OCI-LY7 (cell line): ENCODE data around the gene TPST2. TPM values are rescaled to one million over a fixed set of nuclear protein-coding genes. Genes with fewer than 3 reads are reported as not detected.

Source experiments
- BruUV-seq: library from RNA; stranded (reverse); fragments of 400-500 nt; replicated peaks from 2 replicates; lab custom pipeline; 2021; lab: Mats Ljungman, UMichigan
- CTCF ChIA-PET: fragments of 300-600 bp; sonication (Branson Sonifier 250); formaldehyde crosslinking; loops from one replicate; lab custom pipeline; 2022; ENCODE audit warnings: antibody characterized with exemption; ENCODE audit not compliant: unreplicated experiment; lab: Charles Lee
- POLR2A ChIA-PET: fragments of 300-600 bp; sonication (Branson Sonifier 250); formaldehyde crosslinking; loops from one replicate; lab custom pipeline; 2022; ENCODE audit warnings: antibody characterized with exemption; lab: Charles Lee
- DNase-seq: peaks from one replicate; pipeline ENCODE4 v3.0.0-alpha.2; 2015; ENCODE audit warnings: low spot score
- H2AFZ ChIP-seq: fragments of 200-600 bp; sonication (generic), shearing (Covaris generic); 2 replicates; pipeline ENCODE4 v1.6.1; 2014; ENCODE audit warnings: mild to moderate bottlenecking, antibody characterized with exemption, low read length, moderate library complexity
- H3K27ac ChIP-seq: fragments of 200-600 bp; sonication (generic); 2 replicates; pipeline ENCODE4 v1.5.1; 2014; ENCODE audit warnings: mixed run types, low read depth, mild to moderate bottlenecking, moderate library complexity, low read length, inconsistent platforms; ENCODE audit not compliant: poor library complexity, severe bottlenecking
- H3K36me3 ChIP-seq: fragments of 200-600 bp; sonication (generic); 2 replicates; pipeline ENCODE4 v1.6.1; 2014; ENCODE audit warnings: mild to moderate bottlenecking, antibody characterized with exemption, low read length, moderate library complexity, mixed read lengths; ENCODE audit not compliant: insufficient read depth
- H3K4me1 ChIP-seq: fragments of 200-600 bp; sonication (generic); 2 replicates; pipeline ENCODE4 v1.5.1; 2014; ENCODE audit warnings: mild to moderate bottlenecking, low read length; ENCODE audit not compliant: insufficient read depth, poor library complexity, severe bottlenecking
- H3K4me2 ChIP-seq: fragments of 200-600 bp; sonication (generic); 2 replicates; pipeline ENCODE4 v1.6.1; 2014; ENCODE audit warnings: mild to moderate bottlenecking, low read length
- H3K4me3 ChIP-seq: fragments of 200-600 bp; sonication (generic); 2 replicates; pipeline ENCODE4 v1.5.1; 2014; ENCODE audit warnings: mild to moderate bottlenecking, low read depth, low read length; ENCODE audit not compliant: poor library complexity, severe bottlenecking
- H3K79me2 ChIP-seq: fragments of 200-600 bp; sonication (generic); 2 replicates; pipeline ENCODE4 v1.6.1; 2016; ENCODE audit warnings: low read depth, mild to moderate bottlenecking, low read length, moderate library complexity, mixed read lengths; ENCODE audit not compliant: insufficient read depth
- H3K9me2 ChIP-seq: fragments of 200-600 bp; sonication (generic); 2 replicates; pipeline ENCODE4 v1.6.1; 2016; ENCODE audit warnings: mild to moderate bottlenecking, low read length, mixed read lengths; ENCODE audit not compliant: insufficient read depth
- H3K9me3 ChIP-seq: fragments of 200-600 bp; sonication (generic); 2 replicates; pipeline ENCODE4 v1.6.1; 2014; ENCODE audit warnings: mild to moderate bottlenecking, mixed run types, low read length, mixed read lengths
- H4K20me1 ChIP-seq: fragments of 200-600 bp; sonication (generic); 2 replicates; pipeline ENCODE4 v1.6.1; 2014; ENCODE audit warnings: mild to moderate bottlenecking, antibody characterized with exemption, low read length, moderate library complexity, mixed read lengths; ENCODE audit not compliant: insufficient read depth
- EZH2phosphoT487 ChIP-seq: fragments of 200-600 bp; sonication (generic); IDR thresholded peaks from 2 replicates; pipeline ENCODE4 v1.6.1; 2018; ENCODE audit warnings: low read depth, borderline replicate concordance, mild to moderate bottlenecking, mixed run types, antibody characterized with exemption, low read length, moderate library complexity, mixed read lengths
- intact Hi-C: fragments of 100-400 bp; cut with micrococcal nuclease; formaldehyde crosslinking; loops from one replicate; pipeline ENCODE4 v1.10.0; 2022; ENCODE audit not compliant: unreplicated experiment
- total RNA-seq, 2 experiments: library from RNA; depleted of rRNA in 1 of 2; stranded (reverse); fragments of >200 nt in 1 of 2; shearing (Covaris generic) in 1 of 2; gene quantifications; 2 replicates each; pipeline ENCODE4 v1.2.3, GENCODE V29; 2014 to 2022
- TF ChIP-seq, protein P1 (sequence below): fragments of 200-600 bp; sonication (generic); conservative IDR thresholded peaks from 2 replicates; pipeline ENCODE4 v1.5.1; 2014; ENCODE audit warnings: mild to moderate bottlenecking, antibody characterized with exemption, low read length, moderate library complexity, mixed read lengths

Gene TPST2
- total RNA-seq, 2 experiments from 2014 or later, result 12.5 to 19.1 TPM

DNA sequence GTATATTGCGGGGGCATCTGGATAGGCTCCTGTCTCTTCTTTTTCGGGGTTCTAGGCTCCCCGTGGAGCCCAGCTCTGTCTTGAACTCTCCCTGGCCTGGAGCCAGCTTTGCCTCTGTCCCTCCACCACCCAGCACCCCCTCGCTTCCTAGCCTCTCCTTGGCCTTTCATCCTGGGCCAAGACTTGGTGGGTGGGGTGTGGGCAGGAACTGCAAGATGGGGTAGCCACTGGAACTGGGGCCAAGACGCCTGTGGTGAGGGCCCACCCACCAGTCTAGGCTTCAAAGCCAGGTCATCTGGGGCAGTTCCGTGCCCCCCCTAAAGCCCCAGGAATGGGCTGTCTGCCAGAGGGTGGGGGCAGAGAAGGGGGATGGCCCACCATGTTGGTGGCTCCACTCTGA is 29.6 kb upstream of the TPST2 start:
- no TSS peak for BruUV-seq
- DNase-seq, result no peak
- Histone ChIP-seq H2AFZ (no peak overlapping the region), H4K20me1 (no peaks in the 10 kb centered on the region), H3K27ac (no peak overlapping the region), H3K4me2 (no peak overlapping the region), H3K4me3 (no peak overlapping the region), H3K9me2 (no peaks in the 10 kb centered on the region), H3K79me2 (no peaks in the 10 kb centered on the region), H3K4me1 (peaks cover 38% of the 10 kb centered on the region), H3K36me3 (no peaks in the 10 kb centered on the region), H3K9me3 (no peaks in the 10 kb centered on the region)
- intact Hi-C loops, result no loop called here
- ChIA-PET CTCF (no interaction called here), POLR2A (no interaction called here)
- TF ChIP-seq EZH2phosphoT487, result no peak

DNA sequence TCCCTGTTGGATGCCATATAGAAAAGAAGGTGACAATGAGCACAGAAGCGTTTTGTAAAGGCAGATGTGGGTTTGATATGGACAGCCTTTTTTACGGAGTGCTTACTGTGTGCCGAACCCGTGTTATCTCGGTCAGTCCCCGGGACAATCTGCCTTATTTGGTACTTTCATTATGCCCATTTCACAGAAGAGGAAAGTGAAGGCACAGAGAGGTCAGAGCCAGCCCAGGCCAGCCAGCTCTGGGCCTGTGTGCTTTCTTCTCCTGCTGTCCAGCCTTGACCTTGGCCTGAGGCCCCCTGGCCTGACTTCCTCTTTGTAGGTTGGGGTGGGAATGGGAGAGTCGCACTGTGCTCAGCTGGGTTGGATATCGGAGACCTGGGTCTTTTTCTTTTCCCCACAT is 28.5 kb upstream of the TPST2 start:
- 0 out of 2 replicates have a peak overlapping the region, but pooled peaks have one; percentile 55 for H3K4me2 ChIP-seq
- no peak for DNase-seq

DNA sequence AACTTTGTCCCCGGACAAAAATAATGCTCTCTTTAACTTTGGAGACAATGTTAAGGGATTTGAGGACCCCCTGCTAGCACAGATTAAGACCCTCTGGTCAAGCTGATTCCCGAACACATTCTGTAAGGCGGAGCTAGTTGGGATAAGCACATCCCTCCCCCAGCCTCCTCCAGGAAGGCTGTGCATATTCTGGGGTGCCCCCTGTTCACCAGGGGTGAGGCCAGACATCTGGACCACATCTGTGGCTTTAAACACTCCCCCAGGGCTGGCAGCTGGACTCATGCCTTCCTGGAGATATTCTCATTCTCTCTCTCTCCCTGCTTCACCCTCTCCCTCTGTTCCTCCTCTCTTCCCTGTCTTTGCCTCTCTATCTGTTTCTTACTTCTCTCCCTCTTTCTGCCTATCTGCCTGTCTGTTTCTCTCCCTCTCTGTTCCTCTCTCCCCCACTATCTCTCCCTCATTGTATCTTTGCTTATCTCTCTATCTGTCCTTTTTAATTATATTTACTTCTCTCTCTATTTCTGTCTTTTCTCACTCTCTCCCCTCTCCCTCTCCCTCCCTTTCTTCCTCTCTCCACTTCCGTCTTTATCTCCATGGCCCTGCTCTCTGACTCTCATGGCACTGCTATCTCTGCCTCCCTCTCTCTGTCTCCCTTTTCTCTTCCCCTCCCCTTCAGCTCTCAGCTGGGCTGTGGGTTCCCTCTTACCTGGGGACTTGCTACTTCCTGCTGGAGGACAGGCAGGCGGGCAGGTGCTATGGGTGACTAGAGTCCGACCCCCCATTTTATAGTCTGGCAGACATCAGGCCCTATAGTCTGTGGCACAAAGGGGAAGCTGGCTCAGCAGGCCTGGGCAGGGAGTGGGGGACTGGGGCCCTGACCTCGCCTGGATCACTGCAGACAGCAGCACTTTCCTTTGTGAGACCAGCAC is 27.6 kb upstream of the TPST2 start, which contains the start of gene CRYBB1:
Gene CRYBB1 (minus strand): TSS at position 757 of the 929 bp plus-strand sequence. CDS start 1,708 bp downstream, outside the sequence.
- no TSS peak for BruUV-seq
- H2AFZ ChIP-seq, result peak within 1 kb of the TSS; percentile 21; the same call in 1 of the 2 replicates
- intact Hi-C loops, result no loop called here
- no peak within 1 kb of the TSS for H3K4me3 ChIP-seq
- no peaks in the 10 kb centered on the region for H3K79me2 ChIP-seq
- H3K4me1 ChIP-seq, result peaks cover 42% of the 10 kb centered on the region
- H3K9me3 ChIP-seq, result no peaks in the 10 kb centered on the region
- H3K27ac ChIP-seq, result peak within 1 kb of the TSS; percentile 10
- H3K4me2 ChIP-seq, result peak within 1 kb of the TSS; percentile 55
- ChIA-PET POLR2A (interaction anchor here (1.0 to 1.2 kb wide), 3 partner anchors 10 to 53 kb away, joined by 3 to 4 read pairs (median 4); no protein-coding TSS in a partner anchor), CTCF (no interaction called here)
- no peaks in the 10 kb centered on the region for H4K20me1 ChIP-seq
- no peaks in the 10 kb centered on the region for H3K36me3 ChIP-seq
- TF ChIP-seq EZH2phosphoT487, result no peak
- TF ChIP-seq, protein P1, sequence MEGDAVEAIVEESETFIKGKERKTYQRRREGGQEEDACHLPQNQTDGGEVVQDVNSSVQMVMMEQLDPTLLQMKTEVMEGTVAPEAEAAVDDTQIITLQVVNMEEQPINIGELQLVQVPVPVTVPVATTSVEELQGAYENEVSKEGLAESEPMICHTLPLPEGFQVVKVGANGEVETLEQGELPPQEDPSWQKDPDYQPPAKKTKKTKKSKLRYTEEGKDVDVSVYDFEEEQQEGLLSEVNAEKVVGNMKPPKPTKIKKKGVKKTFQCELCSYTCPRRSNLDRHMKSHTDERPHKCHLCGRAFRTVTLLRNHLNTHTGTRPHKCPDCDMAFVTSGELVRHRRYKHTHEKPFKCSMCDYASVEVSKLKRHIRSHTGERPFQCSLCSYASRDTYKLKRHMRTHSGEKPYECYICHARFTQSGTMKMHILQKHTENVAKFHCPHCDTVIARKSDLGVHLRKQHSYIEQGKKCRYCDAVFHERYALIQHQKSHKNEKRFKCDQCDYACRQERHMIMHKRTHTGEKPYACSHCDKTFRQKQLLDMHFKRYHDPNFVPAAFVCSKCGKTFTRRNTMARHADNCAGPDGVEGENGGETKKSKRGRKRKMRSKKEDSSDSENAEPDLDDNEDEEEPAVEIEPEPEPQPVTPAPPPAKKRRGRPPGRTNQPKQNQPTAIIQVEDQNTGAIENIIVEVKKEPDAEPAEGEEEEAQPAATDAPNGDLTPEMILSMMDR, result no peak
- H3K9me2 ChIP-seq, result no peaks in the 10 kb centered on the region
- DNase-seq, result peak; percentile 56

More for the DNA sequence above, 28.5 kb upstream of the TPST2 start:
- no peaks in the 10 kb centered on the region for H3K36me3 ChIP-seq
- H3K9me2 ChIP-seq, result no peaks in the 10 kb centered on the region
- no peak overlapping the region for H3K27ac ChIP-seq
- TF ChIP-seq EZH2phosphoT487, result no peak
- TF ChIP-seq, protein P1, result no peak
- H3K4me1 ChIP-seq, result peaks cover 42% of the 10 kb centered on the region
- intact Hi-C loops, result no loop called here
- no peak overlapping the region for H3K4me3 ChIP-seq
- ChIA-PET CTCF (no interaction called here), POLR2A (interaction anchor here (1.0 kb wide), 1 partner anchor 25 kb away, joined by 3 read pairs; no protein-coding TSS in a partner anchor)
- no peak overlapping the region for H2AFZ ChIP-seq
- no peaks in the 10 kb centered on the region for H3K9me3 ChIP-seq
- H4K20me1 ChIP-seq, result no peaks in the 10 kb centered on the region
- H3K79me2 ChIP-seq, result no peaks in the 10 kb centered on the region
- BruUV-seq, result no TSS peak
